Fibroblast of mammary gland (primary cell): Measurements from ENCODE around the gene PRKG1.
"Not testable (repeated sequence)": the region's sequence is repeated elsewhere in the genome, so short reads cannot be mapped to it uniquely, and the experiment has no call there.

Experiments
- DNase-seq: peaks from one replicate; pipeline ENCODE4 v3.0.0-alpha.2; 2010; ENCODE audit warnings: low read depth
- H3K4me3 ChIP-seq: 2 replicates; pipeline ENCODE4 v1.5.1; 2011; ENCODE audit warnings: low read depth, mild to moderate bottlenecking, low read length, moderate library complexity; ENCODE audit not compliant: control insufficient read depth
- CTCF ChIP-seq: conservative IDR thresholded peaks from 2 replicates; pipeline ENCODE4 v1.5.1; 2011; ENCODE audit warnings: low read depth, low read length, inconsistent platforms; ENCODE audit not compliant: control insufficient read depth, insufficient read depth

Gene PRKG1

DNA sequence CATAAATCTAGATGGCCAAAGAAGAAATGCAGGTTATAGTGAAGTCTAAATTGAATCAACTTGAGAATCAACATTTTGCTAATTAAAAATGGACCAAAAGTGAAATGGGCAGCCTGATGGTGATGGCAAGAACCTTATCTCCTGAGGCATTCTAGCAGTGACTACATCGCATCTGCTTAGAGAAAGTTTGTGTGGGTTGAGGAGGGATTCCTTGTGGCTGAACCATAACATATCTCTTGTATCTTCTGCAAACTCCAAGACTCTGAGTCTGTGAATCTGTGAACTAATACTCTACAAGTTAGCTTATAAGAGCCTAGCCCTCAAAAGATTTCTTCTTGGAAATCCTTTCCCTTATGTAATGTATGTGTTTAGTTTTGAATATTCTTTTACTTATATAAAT lies 85.6 kb downstream of the PRKG1 start:
- TF ChIP-seq CTCF, result no peak
- no peak overlapping the region for H3K4me3 ChIP-seq
- DNase-seq, result no peak

- no peak overlapping the region for H3K4me3 ChIP-seq
- DNase-seq, result peak; percentile 7
- no peak for TF ChIP-seq CTCF
Observed at GRCh38 chr10:51162002-51162401, 87.7 kb downstream of the PRKG1 start.

DNA sequence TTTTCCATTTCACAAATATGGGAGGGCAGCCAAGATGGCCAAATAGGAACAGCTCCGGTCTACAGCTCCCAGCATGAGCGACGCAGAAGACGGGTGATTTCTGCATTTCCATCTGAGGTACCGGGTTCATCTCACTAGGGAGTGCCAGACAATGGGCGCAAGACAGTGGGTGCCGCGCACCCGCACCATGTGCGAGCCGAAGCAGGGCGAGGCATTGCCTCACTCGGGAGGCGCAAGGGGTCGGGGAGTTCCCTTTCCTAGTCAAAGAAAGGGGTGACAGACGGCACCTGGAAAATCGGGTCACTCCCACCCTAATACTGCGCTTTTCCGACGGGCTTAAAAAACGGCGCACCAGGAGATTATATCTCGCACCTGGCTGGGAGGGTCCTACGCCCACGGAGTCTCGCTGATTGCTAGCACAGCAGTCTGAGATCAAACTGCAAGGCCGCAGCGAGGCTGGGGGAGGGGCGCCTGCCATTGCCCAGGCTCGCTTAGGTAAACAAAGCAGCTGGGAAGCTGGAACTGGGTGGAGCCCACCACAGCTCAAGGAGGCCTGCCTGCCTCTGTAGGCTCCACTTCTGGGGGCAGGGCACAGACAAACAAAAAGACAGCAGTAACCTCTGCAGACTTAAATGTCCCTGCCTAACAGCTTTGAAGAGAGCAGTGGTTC lies 89.2 kb downstream of the PRKG1 start:
- not testable (repeated sequence) for H3K4me3 ChIP-seq, DNase-seq

DNA sequence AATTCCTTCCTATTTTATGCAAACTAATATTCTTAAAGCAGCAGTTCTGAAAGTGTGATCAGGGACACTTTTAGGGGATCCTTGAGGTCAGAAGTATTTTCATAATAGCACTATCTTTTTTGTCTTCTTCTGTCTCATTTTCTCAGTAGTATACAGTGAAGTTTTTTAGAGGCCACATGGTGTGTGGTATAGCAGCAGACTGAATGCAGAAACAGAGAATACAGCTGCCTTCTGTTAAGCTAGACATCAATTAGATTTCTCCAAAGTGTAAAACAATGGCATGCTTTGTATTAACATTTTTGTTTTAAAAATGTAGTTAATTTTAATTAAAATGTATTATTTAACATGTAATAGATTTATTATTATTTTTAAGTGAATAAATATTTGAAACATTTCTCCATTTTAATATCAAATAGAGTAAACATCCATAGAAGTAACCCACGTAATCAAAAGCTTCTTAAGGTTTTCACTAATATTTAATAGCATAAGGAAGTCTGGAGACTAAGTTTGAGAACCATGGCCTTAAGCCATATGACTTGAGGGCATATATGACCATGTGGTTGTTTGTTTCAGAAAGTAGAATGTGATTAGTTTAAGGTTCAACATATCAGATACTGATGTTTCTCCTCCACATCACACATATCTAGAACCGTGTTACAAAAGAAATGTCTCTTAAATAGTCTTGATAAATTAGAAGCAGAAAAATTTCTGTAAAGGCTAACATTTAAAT lies 94.0 kb downstream of the PRKG1 start:
- no peak for TF ChIP-seq CTCF
- H3K4me3 ChIP-seq, result no peak overlapping the region
- DNase-seq, result no peak

GRCh38 chr10:51169111-51169510 lies 94.8 kb downstream of the PRKG1 start:
- no peak overlapping the region for H3K4me3 ChIP-seq
- no peak for DNase-seq
- no peak for TF ChIP-seq CTCF

- no peak overlapping the region for H3K4me3 ChIP-seq
- DNase-seq, result peak; percentile 61
- TF ChIP-seq CTCF, result no peak
Observed at GRCh38 chr10:51170518-51171245, 96.4 kb downstream of the PRKG1 start.

DNA sequence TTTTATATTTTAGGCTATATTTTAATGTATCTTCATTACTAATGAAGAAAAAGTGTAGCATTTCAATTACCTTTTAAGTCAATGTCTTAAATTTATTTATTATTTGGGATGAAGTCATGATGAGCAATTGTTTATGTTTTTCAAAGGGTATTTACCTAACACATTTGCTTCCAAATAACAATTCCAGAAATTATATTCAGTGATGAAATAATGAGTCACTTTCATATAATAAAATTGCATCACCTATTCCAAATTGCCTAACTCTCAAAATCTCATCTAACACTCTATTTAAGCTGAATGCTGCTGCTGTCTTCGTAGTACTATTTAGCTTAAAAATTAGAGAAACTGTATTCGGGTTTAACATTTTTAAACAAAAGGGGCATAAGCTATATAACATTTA lies 97.7 kb downstream of the PRKG1 start:
- TF ChIP-seq CTCF, result no peak
- no peak overlapping the region for H3K4me3 ChIP-seq
- peak; percentile 68 for DNase-seq
